GM21360 (cell line): ENCODE data around the gene TDRKH.
"Not testable (repeated sequence)": the region's sequence is repeated elsewhere in the genome, so short reads cannot be mapped to it uniquely, and the experiment has no call there.

Experiments used
- ATAC-seq: cut with Tn5 transposase; IDR thresholded peaks from one replicate; pipeline ENCODE4 v1.9.1; 2021; ENCODE audit warnings: mild to moderate bottlenecking, moderate library complexity; ENCODE audit not compliant: unreplicated experiment

TDRKH gene

DNA sequence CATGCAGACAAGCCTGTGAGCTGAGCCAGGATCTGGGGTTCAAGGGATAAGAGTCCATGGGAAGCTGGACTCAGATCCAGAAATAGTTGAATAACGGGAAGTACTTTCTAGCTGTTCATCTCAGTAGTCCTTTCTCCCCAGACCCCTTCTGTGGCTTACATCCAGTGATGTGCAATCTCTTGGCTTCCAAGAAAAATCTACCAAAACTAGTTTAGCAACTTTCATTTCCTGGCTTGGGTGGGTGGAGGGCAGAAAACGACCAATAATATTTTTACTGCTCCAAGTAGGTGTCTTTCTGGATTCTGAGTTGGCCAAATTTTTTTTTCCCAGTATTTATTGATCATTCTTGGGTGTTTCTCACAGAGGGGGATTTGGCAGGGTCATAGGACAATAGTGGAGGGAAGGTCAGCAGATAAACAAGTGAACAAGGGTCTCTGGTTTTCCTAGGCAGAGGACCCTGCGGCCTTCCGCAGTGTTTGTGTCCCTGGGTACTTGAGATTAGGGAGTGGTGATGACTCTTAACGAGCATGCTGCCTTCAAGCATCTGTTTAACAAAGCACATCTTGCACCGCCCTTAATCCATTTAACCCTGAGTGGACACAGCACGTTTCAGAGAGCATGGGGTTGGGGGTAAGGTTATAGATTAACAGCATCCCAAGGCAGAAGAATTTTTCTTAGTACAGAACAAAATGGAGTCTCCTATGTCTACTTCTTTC, 21.8 kb downstream of the TDRKH start:
- ATAC-seq, result not testable (repeated sequence)

DNA sequence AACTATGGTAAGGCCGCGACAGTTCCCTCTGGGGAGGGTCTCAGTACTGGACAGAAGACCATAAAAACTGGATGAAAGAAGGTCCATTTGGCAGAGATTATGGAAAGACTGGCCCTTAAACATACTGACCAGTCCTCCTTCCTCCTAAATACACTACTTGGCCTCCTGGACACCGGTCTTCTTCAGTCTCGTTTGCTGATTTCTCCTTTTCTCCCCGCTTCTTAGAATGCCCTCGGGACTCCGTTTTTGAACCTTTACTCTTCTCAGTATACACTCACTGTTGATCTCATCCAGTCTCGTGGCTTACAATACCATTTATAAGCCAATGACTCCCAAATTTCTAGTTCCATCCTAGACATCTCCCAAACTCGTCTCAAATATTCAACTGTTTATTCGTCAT, 26.3 kb downstream of the TDRKH start:
- no peak for ATAC-seq

DNA sequence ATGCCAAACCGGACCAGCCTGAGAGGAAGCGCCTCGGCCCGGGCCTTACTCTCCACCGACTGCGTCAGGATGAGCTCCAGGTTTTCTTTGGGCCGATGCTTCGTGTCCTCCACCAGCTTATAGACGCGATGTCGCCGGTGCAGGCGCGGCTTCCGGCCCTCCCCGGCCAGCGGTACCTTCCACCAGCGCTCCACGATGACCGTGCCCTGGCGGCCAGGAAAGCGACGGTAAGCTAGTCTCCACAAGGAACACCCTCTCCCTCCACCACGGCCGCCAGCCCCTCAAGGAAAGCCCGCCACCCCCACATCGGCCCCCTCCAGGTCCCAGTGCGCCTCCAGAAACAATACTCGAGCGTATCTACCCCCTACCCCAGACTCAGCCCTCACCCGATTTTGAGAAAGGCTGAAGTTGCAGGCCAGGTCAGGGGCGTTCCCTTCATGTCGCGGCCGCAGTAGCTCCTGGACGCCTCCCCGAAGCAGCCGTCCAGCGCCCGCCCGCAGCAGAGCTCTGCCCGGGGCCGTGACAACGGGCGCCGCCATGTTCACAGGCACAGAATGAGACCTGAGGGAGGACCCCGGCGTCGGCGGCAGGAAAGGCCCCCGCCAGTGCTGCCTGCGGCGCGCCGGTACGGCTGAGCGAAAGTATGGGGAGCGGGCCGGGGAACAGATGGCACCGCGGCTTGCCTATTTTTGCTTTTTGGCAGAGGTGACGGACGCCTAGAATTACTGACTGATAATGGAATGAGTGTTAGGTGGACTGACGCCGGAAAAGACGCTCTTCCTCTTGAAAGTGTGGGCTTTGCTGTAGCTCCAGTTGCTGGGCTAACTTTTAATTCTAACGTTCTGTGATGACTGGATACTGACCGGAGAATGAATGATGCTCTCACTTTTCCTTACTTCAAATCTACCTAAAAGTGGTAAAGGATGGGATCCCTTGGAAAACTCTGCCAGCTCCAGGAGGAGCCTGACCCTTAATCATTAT, 27.1 kb downstream of the TDRKH start, which contains the start of gene MRPL9:
MRPL9 (minus strand) TSS at position 556 of the 981 bp plus-strand sequence; CDS start at position 539, 17 bp downstream.
- ATAC-seq, result peak; percentile 83

DNA sequence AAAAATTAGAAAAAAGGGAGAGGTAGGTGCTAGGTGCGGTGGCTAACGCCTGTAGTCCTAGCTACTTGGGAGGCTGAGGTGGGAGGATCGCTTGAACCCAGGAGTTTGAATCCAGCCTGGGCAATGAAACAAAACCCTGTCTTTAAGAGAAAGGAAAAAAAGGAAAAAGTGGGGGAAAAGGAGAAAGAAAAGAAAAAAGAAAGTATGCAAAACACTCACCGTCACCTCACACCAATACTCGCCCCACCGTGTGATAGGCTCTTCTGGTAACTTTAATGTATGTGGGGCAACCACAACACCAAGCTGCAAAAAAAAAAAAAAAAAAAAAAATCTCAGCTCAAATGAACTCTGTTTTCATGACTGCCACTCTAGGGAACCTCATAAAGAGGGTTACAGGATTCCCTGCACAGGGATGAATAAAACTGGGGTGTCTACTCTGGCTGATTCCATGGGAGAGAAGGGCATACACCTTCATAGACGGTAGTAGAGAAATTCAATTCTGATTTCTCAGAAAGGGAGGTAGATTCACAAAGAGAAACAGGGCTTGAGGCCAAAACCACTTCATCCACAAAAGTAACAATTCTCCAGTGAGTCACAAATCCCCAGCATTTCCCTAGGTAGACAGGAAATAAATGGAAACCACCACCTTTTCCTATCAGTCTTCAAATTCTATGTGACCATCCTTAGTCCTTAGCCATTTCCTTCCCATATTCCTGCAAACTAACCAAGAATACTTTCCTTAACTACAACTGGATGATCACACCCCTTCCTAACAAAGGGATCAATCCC, 29.5 kb downstream of the TDRKH start:
- no peak for ATAC-seq

DNA sequence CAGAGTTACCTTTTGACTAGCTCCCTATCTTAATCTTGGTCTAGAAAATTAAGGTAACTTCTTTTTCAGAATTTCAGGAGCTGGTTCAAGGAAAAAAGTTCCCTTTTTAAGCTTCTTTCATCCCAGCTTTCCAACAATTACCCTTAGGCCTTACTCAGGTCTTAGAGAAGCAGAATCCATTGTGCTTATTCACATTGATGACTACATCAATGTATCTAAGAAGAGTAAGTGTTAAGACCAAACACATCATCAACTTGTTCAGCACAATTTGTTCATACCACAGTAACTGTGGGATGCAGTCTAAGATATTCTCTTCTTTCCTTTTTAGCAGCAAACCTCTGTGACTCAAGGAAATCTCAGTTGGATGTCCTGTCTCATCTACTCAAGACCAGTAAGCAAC, 31.1 kb downstream of the TDRKH start:
- no peak for ATAC-seq

DNA sequence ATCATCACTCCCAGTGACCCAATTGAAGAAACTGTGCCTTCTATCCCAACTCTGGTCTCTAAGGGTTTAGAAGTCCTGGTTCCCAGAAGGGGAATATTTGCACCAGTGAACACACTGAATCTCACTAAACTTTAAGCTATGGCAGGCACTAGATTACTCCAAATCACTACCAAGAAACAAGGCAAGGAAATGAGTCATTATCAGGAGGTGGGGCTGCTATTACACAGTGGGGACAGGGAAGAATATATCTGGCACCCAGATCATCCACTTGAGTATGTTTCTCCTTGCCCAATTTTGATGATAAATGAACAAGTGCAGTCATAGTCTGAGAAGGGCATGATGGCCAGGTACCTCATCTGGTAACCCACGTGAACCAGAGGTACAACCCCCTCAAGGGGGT, 34.0 kb downstream of the TDRKH start:
- no peak for ATAC-seq

DNA sequence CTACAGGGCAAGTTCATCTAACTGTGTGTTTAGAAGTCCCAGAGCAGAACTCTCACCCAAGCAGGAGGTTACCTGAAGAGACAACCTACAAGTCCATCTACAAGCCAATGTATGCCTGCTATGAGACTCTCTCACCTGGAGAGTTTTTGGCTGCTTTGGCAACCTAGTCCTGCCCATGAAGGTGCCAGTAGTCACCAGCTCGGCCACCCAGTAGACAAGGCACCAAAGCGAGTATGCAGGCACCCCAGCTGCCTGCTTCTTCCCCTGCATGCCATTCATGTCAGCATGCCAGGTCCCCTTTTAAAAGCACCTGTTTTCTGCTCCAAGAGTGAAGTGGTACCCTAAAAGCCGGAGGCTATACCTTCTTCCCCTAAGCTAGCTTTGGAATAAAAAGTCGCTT, 48.8 kb downstream of the TDRKH start:
- no peak for ATAC-seq

DNA sequence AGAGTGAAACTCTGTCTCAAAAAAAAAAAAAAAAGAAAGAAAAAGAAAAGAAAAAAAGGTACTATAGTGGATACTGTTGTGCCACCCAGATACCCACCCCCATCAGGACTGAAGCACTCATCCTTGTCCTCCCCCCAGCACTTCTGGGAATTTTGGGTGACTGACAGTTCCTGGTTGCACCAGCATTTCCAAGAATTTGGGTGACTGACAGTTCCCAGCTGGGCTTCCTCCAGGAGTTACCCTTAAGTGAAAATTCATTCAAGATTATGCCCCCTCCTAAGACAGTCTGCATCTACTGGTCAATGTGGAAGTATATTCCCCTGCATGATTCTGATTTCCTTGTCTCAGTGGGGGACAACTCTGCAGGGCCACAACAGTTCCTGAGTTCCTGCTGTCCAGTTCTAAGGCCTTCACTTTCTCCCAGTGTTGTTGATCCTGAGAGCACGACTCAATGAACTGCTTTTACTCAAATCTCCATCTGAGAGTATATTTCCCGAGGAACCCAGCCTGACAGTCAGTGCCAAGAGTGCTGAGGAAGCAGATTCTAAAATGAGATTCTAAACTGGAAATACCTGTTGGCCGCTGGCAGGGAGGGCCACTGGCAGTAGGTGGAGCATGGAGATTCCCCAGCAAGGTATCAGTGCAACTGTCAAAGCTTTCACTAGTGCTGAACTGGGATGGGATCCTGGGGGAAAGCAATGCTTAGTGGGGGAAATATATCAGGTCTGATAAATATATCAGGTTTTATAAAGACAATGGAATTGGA, 50.5 kb downstream of the TDRKH start:
- no peak for ATAC-seq

DNA sequence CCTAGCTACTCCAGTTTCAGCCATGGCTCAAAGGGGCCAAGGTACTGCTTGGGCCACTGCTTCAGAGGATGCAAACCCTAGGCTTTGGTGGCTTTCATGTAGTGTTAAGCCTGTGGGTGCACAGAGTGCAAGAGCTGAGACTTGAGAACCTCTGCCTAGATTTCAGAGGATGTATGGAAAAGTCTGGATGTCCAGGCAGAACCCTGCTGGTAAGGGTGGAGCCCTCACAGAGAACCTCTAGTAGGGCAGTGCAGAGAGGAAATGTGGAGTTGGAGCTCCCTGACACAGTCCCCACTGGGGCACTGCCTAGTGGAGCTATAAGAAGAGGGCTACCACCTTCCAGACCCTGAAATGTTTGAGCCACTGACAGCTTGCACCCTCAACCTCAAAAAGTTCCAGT, 52.8 kb downstream of the TDRKH start:
- no peak for ATAC-seq

DNA sequence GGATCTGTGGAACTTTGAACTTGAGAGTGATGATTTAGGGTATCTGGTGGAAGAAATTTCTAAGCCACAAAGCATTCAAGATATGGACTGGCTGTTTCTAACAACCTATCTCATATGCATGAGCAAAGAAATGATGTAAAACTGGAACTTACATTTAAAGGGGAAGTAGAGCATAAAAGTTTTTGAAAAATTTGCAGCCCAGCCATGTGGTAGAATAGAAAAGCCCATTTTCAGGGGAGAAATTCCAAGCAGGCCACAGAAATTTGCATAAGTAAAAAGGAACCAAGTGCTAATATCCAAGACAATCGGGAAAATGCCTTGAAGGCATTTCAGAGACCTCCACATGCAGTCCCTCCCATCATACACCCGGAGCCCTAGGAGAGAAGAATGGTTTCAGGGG, 53.3 kb downstream of the TDRKH start:
- no peak for ATAC-seq

DNA sequence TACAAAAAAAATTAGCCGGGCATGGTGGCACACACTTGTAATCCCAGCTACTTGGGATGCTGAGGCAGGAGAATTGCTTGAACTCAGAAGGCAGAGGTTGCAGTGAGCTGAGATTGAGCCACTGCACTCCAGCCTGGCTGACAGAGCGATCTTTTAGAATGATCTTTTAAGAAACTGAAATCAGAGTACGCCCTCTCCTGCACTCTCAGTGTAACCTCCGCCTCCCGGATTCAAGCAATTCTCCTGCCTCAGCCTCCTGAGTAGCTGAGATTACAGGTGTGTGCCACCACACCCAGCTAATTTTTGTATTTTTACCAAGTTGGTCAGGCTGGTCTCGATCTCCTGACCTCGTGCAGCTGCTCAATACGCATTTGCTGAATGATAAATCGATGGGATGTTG, 56.3 kb downstream of the TDRKH start:
- ATAC-seq, result not testable (repeated sequence)

DNA sequence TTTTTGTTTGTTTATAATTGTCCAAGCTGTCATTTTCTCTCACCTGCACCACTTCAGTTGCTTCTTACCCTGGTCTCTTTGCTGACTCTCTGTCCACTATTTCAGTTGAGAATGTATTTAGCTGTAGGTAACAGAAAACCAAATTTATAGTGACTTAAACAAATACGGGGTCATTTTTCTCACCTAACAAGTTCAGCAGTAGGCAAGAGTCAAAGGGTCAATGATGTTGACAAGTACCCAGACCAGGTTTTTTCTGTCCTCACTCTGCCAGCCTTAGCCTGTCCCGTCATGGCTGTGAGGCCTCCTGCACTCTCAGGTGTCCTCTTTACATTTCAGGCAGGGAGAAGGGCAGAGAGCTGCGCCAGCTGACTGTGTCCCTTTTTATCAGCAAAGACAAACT, 57.2 kb downstream of the TDRKH start:
- ATAC-seq, result no peak

DNA sequence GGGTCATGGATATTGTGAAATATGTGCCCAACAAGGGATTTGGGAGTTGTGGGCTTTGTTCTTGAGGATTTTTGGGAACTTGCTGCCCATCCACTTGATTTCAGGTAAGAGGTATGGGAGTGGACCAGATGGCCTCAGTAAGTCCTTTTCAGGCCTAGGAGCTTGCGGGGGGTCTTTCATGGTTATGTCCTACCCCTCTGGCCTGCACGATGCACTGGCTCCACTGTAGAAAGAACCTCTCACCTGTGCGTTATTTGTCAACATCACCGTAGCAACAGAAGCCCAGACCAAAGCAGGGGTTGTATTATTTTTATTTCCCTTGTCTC, 60.4 kb downstream of the TDRKH start:
- ATAC-seq, result no peak

DNA sequence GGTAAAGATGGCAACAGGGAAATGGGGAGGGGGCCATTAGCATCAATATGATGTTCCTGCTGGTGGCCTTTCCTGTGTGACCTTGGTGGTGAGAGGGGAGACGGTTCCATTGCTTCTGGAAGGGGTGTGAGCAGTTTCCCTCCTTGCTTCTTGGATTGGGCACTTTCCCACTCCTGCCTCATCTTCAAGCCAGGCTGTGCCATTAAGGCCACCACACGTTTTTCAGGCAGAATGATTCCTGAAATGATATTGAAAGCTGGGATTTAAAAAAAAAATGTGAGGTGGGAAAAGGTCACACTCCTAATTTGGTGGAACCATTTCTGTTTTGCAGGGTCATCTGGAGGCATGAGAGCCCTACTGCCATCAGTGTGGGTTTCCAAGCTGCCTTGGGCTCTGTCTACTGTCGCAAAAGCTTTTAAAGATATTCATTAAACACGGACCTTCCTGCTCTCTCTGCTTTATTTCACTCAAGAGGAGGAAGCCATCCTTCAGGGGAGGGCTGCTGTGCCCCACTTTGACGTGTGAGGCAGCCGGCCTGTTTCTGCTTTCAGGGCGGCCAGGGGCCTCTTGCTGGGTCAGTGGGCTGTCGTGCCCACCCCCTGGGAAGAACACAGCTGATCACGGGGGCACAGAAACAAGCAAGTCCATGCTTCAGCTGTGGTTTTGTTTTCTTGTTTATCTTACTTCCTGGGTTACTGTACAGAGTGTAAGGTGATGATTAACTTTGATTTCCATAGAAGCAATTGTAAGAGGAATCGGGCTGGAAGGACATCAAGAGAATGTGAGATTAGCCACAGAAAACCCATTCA, 60.9 kb downstream of the TDRKH start:
- no peak for ATAC-seq

DNA sequence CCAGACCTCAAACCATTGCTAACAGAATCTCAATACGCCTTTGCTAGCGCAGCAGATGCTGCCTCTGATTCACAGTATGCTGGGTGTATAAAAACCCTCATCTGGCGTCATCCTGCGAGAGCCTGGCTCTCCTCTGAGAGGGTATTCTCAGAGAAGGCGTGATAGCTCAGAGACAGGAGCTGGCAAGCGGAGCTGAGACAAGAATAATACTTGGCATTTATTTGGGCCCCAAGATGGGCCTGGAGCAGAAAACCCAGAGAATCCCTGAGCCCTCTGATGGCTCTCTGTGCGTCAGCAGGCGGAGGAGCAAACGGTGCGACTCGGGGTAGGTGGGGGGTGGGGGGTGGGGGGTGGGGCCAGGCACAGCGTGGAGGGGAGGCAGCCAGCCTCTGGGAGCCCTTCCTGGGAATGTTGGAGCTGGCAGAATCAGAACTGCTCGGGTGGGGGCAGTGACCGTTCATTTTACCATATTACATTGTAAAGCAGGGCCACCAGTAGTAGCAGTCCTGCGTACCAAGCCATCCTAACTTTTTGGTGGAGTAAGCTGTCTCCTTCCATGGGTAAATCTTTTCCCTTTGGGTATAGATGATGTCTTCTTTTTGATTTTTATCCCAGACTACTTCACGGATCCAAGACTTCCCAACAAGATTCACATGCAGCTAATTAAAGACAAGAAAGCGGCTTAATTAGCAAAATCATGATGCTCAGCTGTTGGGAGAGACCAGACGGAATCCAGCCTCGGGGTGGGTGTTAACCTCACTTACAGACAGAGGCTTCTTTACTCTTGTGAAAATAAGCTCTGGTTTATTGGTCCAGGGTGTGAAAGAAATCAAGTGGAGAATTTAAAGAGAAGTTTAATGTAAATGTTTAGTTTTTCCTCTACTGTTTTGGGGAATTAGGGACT, 61.9 kb downstream of the TDRKH start:
- ATAC-seq, result no peak

DNA sequence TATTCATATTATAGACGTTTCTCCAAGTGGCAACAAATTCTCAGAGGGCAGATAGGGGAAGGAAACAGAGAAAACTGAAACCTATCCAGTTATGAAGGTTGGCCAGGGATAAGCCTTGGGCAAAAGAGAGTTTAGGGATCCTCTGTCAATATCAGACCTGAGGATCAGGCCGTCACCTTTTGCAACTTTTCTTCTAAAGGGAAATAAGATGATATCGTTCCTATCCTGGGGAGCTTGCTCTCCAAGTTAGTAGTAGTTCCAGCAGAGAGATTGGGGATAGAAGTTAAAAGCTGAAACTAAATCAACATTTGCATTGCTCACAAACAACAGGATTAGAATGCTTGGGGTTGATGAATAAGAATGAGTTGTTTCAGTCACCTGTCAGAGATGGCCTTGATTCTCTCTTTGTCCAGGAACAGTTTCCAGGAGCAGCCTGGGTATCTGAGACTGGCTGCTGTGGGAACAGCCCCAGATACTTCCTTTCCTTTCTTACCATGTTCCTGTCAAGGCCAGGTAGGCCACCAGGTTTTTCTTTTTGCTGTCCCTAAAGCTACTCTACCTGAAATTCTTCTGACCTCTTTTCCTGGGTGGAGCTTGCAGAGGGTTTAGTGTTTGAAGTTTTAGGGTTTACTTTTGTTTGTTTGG, 66.5 kb downstream of the TDRKH start:
- ATAC-seq, result no peak
